Measurements from ENCODE around the gene TOMM7. TPM values are rescaled to one million over a fixed set of nuclear protein-coding genes. Genes with fewer than 3 reads are reported as not detected.
A peak's percentile ranks its signal among the peaks of the same experiment; 100 is the strongest.

TOMM7 gene
- total RNA-seq (2022) (272 and 290 TPM in 2 replicates), Bru-seq, nascent RNA (percentile 94 among the genes with signal in this experiment), BruChase-seq, experiment 1, labeled RNA remaining after a 6-hour chase (percentile 86 among the genes with signal in this experiment), BruChase-seq, experiment 2, labeled RNA remaining after a 2-hour chase (percentile 84 among the genes with signal in this experiment)
- long read RNA-seq, transcript TOMM7-201 (3 exons, 778 nt) = major isoform, 347 of 367 reads
- long read RNA-seq, partial matches to known transcripts = 12 of 367 reads
- long read RNA-seq, other reads (novel, unspliced or antisense) = 3 of 367 reads

DNA sequence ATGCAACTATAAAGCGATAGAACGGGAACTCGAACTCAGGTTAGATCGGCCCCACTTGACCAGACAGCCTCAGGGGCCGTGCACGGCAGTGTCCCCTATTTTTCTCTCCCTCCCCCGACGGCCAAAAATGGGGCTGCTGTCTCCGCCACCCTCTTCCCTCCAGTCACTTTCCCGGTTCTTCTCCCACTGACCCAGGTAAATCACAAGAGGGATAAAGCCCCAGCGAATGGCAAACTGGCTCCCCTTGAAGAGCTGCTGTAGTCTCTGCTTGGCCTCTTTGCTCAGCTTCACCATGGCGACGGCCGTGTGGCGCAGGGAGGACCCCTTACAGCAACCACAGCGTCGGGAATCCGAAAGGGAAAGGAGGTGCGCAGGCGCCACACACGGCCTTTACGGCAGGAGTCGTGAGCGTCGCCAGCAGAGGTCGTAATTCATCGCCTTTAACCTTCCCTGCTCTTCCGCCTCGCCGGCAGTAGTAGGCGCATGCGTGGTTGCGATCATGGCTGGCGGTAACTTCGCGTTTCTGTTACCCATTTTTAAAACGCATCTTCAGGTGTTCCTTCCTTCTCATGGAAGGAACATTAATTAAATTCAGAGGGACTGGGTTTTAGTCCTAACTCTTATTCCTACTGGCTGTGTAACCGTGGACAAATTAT, at the start of gene TOMM7:
Gene TOMM7, minus strand, starts transcription at position 364 of the 656 bp plus-strand sequence. Its CDS starts 70 bp downstream, at position 294.
- H3K4me1 Mint-ChIP-seq (ENCODE audit: low read depth, unreplicated experiment) = peaks cover 14% of the 10 kb centered on the region
- TF ChIP-seq, protein P1, sequence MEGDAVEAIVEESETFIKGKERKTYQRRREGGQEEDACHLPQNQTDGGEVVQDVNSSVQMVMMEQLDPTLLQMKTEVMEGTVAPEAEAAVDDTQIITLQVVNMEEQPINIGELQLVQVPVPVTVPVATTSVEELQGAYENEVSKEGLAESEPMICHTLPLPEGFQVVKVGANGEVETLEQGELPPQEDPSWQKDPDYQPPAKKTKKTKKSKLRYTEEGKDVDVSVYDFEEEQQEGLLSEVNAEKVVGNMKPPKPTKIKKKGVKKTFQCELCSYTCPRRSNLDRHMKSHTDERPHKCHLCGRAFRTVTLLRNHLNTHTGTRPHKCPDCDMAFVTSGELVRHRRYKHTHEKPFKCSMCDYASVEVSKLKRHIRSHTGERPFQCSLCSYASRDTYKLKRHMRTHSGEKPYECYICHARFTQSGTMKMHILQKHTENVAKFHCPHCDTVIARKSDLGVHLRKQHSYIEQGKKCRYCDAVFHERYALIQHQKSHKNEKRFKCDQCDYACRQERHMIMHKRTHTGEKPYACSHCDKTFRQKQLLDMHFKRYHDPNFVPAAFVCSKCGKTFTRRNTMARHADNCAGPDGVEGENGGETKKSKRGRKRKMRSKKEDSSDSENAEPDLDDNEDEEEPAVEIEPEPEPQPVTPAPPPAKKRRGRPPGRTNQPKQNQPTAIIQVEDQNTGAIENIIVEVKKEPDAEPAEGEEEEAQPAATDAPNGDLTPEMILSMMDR (IDR thresholded peaks at IDR 0.05; ENCODE audit: unreplicated experiment) = peak; percentile 36
- no TSS peak for BruUV-seq (replicated peaks)
- H3K27ac Mint-ChIP-seq (ENCODE audit: unreplicated experiment) = peak within 1 kb of the TSS; percentile 99
- CTCF ChIA-PET = interaction anchor here (0.6 to 1.2 kb wide), 2 partner anchors 38 to 233 kb away, joined by 3 read pairs; no protein-coding TSS in a partner anchor
- peaks cover 36% of the 10 kb centered on the region for H3K36me3 Mint-ChIP-seq (ENCODE audit: insufficient read depth, unreplicated experiment)
- DNase-seq = peak; percentile 94
- peaks cover 15% of the 10 kb centered on the region for H3K27me3 Mint-ChIP-seq (ENCODE audit: unreplicated experiment)
- H3K9me3 Mint-ChIP-seq (ENCODE audit: low read depth, unreplicated experiment) = no peaks in the 10 kb centered on the region
- intact Hi-C loops (cut with micrococcal nuclease; ENCODE audit: unreplicated experiment) = loop anchor here (5.0 kb wide), 1 partner anchor 235 kb away; no protein-coding TSS in a partner anchor
- peak within 1 kb of the TSS; percentile 100 for H3K4me3 Mint-ChIP-seq (ENCODE audit: low read depth, unreplicated experiment)

DNA sequence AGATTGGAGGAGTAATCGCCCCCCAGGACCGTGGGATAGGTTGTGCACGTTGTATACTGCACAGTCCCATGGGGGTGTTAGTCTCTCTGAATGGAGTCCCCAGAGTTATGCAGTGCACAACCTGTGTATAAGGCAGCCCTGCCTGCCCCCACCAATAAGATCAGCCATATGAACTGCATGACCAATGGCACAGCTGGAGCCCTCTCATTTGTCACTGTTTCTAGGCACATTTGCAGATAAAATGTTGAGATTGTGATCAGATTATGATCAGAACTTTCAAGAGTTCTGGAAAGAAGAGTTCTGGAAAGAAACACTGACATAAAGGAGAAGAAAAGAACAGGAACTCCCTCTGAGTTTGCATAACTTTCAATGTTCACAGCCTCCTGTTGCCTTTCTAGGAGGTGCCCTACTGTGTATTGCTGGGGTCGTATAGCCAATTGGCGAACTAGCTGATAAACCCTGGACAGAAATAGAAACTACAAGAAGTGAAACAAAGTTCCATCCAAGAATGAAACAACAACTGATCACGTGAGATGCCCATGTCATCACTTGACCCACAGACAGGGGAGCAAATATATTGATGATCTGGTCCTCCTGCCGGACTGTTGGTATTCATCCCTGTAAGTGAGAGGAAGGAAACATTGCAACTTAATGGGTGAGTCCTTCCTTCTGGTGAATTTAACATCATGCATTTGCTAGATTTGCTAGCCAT, 49.6 kb upstream of the TOMM7 start:
- CTCF ChIA-PET = interaction anchor here (1.6 kb wide), 1 partner anchor 182 kb away, joined by 3 read pairs; no protein-coding TSS in a partner anchor
- BruUV-seq (replicated peaks) = no TSS peak
- Mint-ChIP-seq H3K4me3 (ENCODE audit: low read depth, unreplicated experiment) (no peak overlapping the region), H3K9me3 (ENCODE audit: low read depth, unreplicated experiment) (no peaks in the 10 kb centered on the region), H3K4me1 (ENCODE audit: low read depth, unreplicated experiment) (no peaks in the 10 kb centered on the region), H3K27ac (ENCODE audit: unreplicated experiment) (no peak overlapping the region), H3K27me3 (ENCODE audit: unreplicated experiment) (peaks cover 17% of the 10 kb centered on the region), H3K36me3 (ENCODE audit: insufficient read depth, unreplicated experiment) (no peaks in the 10 kb centered on the region)
- TF ChIP-seq, protein P1 (IDR thresholded peaks at IDR 0.05; ENCODE audit: unreplicated experiment) = no peak
- DNase-seq = no peak
- intact Hi-C loops (cut with micrococcal nuclease; ENCODE audit: unreplicated experiment) = no loop called here

DNA sequence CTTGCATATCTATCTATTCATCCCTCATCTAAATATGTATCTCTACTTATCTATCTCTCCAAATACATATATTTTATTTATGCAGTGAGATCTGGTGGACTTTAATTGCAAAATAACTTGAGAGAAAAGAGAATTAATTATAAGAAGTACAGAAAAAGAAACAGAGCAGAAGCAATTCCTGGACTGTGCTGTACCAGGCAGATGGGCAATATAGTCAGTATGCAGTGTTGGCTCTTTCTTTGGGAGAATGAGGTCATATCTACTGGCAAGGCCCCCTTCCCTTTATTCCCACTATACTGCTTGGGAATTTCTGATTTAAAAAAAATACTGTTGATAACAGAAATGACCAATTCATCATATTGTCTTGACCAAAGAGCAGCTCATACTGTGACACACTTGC, 49.0 kb upstream of the TOMM7 start:
- H3K27me3 Mint-ChIP-seq (ENCODE audit: unreplicated experiment) = peaks cover 17% of the 10 kb centered on the region
- intact Hi-C loops (cut with micrococcal nuclease; ENCODE audit: unreplicated experiment) = no loop called here
- no peaks in the 10 kb centered on the region for H3K36me3 Mint-ChIP-seq (ENCODE audit: insufficient read depth, unreplicated experiment)
- no peak overlapping the region for H3K4me3 Mint-ChIP-seq (ENCODE audit: low read depth, unreplicated experiment)
- CTCF ChIA-PET = interaction anchor here (1.6 kb wide), 1 partner anchor 183 kb away, joined by 3 read pairs; no protein-coding TSS in a partner anchor
- H3K9me3 Mint-ChIP-seq (ENCODE audit: low read depth, unreplicated experiment) = no peaks in the 10 kb centered on the region
- no peak overlapping the region for H3K27ac Mint-ChIP-seq (ENCODE audit: unreplicated experiment)
- no peaks in the 10 kb centered on the region for H3K4me1 Mint-ChIP-seq (ENCODE audit: low read depth, unreplicated experiment)
- DNase-seq = no peak
- TF ChIP-seq, protein P1 (IDR thresholded peaks at IDR 0.05; ENCODE audit: unreplicated experiment) = no peak
- BruUV-seq (replicated peaks) = no TSS peak

DNA sequence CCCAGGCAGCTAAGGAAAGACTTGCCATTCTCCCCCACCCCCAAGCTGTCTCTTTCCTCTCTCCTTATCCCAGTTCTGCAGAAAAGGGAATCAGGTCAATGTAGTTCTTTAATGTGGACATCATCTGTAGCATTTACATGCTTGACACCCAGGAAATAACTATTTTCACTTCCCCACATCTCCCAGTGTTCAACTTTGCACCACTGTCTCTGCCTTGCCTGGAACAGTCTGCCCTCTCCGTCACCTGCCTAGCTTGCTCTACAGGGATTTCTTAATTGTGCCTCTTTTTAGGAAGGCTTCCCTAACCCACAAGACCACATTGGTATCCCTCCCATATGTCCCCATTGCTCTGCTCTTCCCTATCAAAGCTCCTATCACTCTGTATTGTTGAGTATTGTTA, 45.9 kb upstream of the TOMM7 start:
- intact Hi-C loops (cut with micrococcal nuclease; ENCODE audit: unreplicated experiment) = no loop called here
- Mint-ChIP-seq H3K27me3 (ENCODE audit: unreplicated experiment) (no peaks in the 10 kb centered on the region), H3K9me3 (ENCODE audit: low read depth, unreplicated experiment) (no peaks in the 10 kb centered on the region), H3K36me3 (ENCODE audit: insufficient read depth, unreplicated experiment) (no peaks in the 10 kb centered on the region), H3K4me3 (ENCODE audit: low read depth, unreplicated experiment) (no peak overlapping the region), H3K4me1 (ENCODE audit: low read depth, unreplicated experiment) (no peaks in the 10 kb centered on the region), H3K27ac (ENCODE audit: unreplicated experiment) (no peak overlapping the region)
- CTCF ChIA-PET = interaction anchor here (1.0 kb wide), 1 partner anchor 13 kb away, joined by 3 read pairs; no protein-coding TSS in a partner anchor
- DNase-seq = no peak
- TF ChIP-seq, protein P1 (IDR thresholded peaks at IDR 0.05; ENCODE audit: unreplicated experiment) = no peak
- BruUV-seq (replicated peaks) = no TSS peak
